Myocyte (in vitro differentiated cells): ENCODE data around the gene OGDH. TPM values are rescaled to one million over a fixed set of nuclear protein-coding genes. Genes with fewer than 3 reads are reported as not detected.

ENCODE experiments used
- DNase-seq: peaks from one replicate; pipeline ENCODE4 v3.0.0-alpha.2; 2012; ENCODE audit warnings: low read depth
- total RNA-seq: library from RNA; depleted of rRNA; stranded (reverse); fragments of >200 nt; gene quantifications from 2 replicates; pipeline ENCODE4 v1.2.3, GENCODE V29; 2014

The OGDH gene
- total RNA-seq, 1 donor from 2014 or later: 183 TPM

DNA sequence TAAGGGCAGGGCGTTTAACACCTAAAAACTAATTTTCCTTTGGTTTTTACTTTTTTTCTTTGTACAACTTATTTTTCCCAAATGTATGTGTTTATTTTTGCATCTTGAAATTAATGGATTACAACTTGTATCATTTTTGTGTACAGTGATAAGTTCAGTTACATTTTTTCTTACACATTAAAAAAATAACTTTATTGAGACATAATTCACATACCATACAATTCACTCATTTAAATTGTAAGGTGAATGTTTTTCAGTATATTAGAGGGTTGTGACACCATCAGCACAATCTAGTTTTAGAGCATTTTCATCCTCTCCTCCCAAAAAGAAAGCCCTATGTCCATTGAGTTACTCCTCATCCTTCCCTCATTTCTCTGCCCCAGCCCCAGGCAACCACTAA, 11.6 kb downstream of the OGDH start:
- DNase-seq: no peak

DNA sequence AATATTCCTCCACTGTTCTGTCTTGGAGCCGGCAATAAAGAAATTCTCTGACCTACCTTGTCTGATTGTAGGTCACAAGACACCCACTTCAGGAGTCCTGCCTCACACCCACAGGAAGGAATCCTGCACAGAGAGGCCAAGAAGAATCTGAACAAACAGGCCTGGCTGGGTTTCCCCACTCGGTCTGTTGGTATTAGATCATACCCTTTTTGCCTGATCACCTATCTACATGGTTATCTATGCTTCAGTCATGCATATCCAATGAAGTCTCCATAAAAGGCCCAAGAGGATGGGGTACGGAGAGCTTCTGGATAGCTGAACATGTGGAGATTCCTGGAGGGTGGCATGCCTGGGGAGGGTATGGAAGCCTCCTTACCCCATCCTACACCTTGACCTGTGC, 12.3 kb downstream of the OGDH start:
- DNase-seq: no peak

DNA sequence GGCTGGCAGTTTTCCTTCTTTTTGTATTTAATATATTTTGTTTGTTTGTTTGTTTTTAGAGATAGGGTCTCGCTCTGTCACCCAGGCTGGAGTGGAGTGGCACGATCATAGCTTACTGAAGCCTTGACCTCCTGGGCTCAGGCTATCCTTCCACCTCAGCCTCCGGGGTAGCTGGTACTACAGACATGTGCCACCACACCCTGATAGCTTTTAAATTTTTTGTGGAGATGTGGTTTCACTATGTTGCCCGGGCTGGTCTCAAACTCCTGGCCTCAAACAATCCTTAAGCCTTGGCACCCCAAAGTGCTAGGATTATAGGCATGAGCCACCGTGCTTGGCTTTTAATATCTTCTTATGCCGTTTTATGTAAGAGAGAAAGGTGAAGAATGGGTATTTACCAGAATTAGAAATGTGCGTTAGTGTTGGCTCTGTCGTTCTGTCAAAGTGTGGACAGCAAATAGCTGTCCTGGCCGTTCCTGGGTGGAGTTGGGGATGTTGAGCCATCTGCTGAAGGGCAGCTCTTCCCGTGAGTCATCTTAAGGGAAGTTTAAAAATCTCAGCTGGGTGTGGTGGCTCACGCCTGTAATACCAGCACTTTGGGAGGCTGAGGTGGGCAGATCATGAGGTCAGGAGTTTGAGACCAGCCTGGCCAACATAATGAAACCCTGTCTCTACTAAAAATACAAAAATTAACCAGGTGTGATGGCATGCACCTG, 14.8 kb downstream of the OGDH start:
- DNase-seq: peak; percentile 58

DNA sequence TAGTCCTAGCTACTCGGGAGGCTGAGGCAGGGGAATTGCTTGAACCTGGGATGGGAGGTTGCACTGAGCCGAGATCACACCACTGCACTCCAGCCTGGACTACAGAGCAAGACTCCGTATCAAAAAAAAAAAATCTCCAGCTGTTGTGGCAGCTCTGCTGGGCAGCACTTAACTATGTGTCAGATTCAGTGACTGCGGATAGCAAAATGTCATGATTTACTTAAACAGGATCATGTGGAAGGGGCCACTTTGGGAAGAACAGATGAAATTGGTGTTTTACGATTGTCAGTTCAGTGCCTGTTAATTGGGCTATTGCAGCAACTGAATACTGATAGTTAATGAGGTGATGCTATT, 15.3 kb downstream of the OGDH start:
- no peak for DNase-seq

DNA sequence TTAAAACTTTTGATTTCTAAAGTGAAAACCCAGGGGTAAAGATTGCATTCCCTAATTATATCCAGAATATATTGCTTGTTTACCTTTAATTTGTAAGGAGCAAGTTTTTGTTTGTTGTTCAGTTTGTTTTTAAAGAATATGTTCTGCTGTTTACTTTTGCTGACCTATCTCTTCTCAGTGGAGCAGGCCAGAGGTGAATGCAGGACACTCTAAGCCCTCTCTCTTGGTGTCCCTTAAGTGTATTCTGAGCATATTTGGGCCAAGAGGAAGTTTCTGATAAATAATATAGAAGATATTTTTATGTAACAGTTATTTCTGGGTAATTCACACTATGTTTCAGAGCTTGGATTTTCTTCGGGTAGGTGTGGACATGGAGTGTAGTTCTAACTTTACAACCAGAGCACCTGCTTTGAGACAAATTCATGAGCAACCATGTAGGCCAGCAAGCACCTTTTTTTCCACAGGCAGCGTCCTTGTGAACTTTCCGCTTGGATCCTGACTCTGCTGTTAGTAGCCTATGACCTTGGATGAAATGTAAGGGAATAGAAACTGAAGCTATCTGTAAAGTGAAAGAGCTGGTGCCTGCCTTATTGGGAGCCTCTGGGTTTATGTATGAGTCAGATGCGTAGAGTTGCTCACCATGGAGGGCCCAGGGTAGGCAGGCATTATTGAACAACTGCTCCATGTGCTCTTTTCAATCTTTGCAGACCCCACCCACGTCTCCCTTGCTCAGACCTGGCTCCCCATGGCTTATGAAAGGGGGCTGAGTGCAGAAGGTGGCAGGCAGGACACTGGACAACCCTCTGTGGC, 16.1 kb downstream of the OGDH start:
- DNase-seq: no peak

DNA sequence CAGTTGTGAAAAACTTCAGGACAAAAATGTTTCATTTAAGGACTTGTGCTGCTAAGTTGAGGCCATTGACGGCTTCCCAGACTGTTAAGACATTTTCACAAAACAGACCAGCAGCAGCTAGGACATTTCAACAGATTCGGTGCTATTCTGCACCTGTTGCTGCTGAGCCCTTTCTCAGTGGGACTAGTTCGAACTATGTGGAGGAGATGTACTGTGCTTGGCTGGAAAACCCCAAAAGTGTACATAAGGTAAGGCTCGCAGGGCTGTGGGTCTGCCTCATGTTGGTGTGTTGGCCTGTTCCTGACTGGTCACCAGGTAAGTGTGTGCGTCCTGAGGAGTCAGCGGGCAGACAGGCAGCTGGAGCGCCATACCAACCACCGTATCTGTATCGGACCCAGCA, 17.9 kb downstream of the OGDH start:
- no peak for DNase-seq

DNA sequence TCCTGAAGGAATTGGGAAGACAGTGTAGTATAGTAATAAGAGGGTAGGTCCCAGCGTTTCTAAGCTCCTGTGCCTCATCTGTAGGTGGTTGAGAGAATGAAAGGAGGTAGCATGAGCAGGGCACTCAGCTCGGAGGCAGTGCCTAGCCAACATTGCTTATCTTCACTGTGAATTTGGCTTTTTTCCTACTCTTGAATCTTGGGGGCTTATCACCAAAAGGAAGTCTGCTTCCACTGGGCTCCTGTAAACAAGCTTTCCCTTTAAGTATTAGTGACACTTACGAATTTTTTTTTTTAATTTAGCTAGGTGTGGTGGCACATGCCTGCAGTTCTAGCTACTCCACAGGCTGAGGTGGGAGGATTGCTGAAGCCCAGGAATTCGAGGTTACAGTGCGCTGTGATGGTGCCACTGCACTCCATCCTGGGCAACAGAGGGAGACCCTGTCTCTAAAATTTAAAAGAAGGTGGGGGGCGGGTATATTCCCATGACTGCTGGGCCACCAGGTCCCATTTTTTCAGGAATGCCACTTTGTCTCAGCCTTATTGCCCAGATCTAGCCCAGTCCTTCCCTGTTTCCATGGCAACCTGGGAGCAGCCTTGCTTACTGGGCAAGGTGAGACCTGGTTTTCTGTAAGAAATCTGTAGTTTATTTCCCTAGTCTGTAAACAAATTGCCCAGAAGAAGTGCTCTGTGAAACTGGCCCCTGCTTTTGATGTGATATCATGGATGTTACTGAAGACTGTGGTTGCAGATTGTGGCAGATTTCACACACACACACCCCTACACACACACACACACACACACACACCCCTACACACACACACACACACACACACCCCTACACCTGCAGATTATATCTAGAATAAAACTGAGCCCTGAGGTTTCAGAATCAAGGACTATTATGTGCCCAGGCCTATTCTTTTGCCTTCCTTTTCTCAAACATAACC, 19.4 kb downstream of the OGDH start:
- no peak for DNase-seq

DNA sequence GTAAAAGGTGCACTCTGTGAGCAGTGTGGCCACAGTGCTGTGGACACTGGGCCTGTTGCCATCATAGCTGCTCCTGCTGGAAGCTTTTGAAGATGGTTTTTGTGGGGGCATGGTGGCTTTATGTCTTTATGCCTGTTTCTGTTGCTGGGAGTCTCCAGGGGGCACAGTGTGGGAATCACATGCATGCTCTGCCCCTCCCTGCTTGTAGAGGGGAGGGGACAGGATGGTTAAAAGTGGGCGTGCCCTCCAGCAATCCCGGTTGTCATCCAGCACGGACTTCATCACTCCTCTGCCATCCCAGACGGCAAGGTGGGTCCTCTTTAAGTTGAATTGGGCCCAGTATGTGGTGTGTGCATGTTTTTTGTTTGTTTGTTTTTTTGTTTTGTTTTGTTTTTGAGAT, 20.2 kb downstream of the OGDH start:
- DNase-seq: no peak

DNA sequence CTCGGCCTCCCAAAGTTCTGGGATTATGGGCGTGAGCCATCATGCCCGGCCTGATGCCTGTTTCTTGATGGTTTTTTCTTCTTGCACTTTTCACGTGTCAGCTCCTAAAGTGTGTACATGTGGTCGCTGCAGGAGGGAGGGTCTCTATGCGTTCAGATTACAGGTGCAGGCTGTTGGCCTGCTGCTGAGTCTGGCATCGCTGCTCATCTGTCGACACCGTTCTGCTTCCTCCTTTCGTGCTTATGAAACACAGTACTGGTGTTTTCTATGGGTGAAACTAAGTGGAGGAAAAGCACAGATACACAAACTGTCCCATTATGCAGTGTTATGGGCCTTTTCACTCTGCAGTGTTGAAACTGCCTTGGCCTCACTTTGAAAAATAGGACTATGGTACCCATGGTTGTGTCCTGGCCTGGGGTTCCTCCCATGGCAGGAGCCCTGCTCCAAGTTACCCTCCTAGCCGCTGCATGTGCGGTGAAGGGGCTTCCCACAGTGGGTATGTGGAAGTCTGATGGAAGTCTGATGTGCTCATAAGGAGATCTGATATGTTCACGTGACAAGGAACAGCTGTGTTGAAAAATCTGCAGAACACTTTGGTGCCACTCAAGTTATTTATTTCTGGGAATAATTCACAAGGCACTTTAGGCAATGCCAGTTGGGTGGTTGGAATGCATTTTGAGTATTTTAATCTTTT, 23.5 kb downstream of the OGDH start:
- DNase-seq: peak; percentile 89

DNA sequence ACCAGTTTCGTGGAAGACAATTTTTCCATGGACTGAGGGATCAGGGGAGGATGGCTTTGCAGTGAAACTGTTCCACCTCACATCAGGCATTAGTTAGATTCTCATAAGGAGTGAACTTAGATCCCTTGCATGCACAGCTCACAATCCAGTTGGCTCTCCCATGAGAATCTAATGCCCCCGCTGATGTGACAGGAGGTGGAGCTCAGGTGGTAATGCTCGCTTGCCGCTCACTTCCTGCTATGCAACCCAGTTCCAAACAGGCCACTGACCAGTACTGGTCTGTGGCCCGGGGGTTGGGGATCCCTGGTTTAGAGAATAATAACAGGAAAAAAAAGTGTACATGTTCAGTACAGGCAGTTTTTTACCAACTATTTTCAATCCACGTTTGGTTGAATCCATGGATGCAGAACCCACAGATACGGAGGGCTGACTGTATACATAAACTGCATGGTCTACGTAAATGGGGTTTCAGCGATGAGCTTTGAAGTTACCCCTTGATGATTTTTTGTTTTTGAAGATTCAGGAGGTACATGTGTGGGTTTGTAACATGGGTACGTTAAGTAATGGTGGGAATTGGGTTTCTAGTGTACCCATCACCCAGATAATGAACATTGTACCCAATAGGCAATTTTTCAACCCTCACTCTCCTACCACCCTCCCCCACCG, 24.5 kb downstream of the OGDH start:
- no peak for DNase-seq

DNA sequence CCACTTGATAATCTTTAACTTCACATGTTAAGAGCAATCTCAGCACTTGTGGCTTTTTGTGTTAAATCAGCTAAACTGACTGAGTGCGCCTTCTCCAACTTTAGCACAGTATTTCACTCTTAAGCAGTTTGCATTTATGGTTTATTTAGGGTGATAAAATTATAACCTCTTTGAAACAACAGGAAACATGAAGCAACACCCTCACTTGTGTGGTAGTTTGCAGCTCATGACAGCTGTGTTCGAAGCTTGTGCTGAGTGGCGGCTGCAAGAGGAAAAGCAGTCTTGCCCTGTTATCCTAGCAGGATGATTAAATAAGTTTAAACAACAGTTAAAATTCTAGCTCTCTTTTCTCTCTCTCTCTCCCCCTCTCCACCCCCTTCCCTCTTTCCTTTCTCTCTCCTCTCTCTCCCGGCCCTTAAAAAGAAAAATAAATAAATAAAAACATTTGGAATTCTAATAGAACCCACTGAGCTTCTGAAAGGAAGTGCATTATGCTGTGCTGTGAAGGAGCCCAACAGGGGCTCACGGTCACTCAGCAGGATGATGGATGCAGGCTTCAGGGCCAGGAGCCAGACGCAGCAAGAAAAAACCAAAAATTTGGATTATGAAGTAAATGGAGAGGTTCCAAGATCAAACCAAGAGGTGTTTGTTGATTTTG, 25.2 kb downstream of the OGDH start:
- peak; percentile 78 for DNase-seq

DNA sequence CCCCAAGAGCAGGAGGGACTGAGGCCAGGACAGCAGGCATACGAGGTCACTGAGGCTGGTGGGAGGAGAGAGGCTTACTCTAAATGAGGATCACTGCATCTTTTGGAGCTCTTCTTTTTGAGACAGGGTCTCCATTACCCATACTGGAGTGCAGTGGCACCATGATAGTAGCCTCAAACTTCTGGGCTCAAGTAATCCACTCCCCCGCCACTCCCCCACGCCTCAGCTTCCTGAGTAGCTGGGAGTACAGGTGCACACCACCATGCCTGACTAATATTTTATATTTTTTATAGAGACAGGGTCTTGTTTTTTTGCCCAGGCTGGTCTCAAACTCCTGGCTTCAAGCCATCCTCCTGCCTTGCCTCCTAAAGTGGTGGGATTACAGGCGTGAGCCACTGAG, 25.8 kb downstream of the OGDH start:
- no peak for DNase-seq

DNA sequence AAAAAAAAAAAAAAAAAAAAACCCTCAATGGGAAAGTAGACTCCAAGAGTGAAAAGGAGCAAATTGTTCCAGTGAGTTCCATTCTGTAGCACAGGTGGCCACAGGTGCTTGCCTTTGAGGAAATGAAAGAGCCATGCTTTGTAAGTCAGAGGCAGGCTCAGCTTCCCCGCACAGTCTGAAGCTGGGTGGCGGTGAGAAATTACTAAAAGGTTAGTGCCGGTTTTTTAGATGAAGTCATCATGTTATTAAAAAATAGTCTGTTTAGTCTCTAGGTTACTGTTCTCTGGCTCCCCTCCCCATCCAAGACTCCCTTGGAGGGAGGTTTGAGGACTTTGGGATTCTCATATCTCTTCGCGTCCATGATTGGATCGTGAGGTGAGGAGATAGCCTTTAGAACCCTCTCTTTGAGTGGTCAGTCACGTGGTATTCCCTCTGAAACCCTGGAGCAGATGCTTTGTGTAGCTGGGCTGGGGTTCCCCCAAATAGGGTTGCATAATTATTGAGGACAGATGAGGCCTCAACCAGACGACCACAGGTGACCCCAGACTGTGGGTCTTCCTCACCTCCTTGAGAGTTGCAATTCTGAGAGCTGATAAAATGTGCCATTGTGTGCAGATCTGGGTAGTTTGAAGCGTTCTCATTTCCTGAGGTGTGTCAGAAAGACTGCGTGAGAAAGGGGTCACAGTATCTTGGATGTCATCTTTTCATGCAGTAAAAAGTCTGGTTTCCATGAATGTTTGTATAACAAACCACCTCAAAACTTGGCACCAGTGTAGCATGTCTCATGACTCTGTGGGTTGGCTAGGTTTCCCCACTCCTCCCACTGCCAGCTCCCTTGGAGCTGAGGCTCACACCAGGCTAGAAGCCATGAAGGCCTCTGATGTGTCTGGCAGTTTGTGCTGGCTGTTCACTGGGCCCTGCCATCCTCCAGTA, 27.1 kb downstream of the OGDH start:
- peak; percentile 94 for DNase-seq

DNA sequence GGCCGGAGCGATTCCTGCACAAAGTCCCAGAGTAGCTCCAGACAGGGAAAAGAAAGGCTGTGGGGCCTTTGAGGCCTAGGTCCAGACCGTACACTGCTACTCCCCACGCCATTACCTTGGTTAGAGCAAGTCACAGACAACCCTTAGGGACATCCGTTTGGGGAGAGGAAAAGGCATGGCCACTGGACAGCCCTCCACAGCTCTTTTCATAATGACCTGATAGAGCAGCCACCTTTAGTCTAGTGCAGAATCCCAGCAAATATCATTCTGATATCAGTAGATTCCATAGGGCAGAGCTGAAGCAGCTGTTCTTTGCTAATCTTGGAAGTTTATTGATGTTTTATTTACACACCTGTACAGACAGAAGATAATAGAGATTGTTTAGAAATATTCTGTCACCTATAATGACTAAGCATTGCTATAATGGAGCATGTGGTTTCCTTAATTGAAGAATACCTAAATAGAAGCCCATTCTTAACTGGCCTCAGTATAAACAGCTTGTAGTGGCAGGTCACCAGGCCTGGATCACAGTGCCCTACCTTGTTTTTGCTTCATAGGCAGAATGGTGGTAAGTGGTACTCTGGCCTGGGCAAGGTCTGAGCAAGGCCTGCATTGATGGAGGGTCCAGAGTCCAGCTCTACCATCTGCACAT, 27.9 kb downstream of the OGDH start:
- DNase-seq: no peak

DNA sequence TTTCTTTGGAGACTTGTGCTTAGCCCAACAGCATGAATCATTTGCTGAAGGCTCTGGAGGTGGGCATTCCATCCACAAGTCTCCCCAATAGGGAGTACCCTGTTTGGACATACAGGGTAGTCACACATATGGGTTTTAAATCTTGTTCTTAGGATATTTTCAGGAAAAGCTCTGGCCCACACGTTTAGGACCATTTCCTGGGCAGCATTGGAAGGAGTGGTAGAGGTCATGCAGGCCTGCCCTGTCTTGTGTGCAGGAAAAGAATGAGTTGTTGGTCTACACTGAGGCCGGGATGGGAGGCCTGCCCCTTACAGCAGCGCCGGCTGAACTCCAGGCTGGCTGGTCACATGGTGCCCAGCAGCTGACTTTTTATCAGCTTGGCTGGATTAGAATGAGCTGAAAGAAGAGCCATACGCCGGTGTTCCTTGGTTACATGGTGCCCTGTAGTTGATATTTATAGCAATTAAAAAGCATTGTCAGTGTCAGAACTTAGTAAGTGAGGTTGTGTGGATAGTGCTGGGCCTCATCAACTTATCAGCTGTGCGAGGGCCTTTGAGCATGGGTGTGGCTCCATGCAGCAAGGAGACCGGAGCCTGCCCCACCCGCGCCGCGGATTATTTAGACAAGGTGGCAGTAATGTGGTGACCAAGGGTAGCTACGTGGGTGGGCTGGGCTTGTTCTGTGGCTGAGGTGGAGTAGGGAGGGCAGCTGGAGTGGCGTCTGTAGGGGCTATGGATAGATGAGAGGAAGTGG, 28.6 kb downstream of the OGDH start:
- DNase-seq: peak; percentile 91

DNA sequence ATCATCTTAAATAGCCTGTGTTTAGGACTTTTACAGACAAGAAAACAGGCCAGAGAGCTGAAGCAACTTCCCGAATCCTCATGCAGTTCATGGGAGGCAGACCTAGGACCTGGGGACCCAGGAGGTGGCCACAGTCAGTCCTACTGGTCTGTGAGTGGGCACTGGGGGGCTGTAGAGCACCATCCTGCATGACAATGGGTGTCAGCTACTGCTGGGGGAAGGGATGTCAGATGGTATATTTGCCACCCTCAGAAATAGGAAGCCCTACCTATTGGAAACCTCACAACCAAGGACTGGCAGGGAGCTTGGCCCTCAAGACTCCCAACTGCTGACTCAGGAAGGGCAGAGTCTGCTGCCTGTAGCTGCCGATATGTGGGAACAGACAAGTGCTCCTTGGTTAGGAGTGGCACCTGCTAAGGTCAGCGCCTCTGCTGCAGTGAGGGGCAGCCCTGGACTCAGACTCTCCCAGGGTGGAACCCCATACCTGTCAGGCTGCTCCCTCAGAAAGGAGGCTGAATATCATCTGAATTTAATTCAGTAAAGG, 29.7 kb downstream of the OGDH start:
- DNase-seq: peak; percentile 50

DNA sequence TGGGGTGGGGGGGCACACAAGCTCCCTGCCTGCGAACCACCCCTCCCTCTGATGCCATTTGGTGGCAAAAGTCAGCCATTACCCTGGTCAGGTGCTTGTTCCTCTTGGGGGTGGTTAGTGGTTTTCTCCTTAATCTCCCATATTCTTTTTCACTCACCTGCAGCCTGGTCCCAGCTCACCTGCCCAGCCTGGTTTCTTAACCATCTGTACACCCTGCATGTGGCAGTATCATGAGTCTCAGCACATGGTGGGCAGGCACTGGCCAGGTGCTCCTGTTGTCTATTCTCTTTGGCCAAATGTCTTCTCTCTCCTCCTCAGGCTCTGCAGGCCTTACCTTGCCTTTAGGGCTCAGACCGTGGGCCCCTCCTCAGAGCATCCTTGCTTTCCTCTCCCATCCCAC, 30.5 kb downstream of the OGDH start:
- no peak for DNase-seq
